Ishikawa (cell line): ENCODE data around the gene PDE2A.

Experiments
- CEBPB ChIP-seq: IDR thresholded peaks from 2 replicates; pipeline ENCODE4 v1.6.1; 2012
- CREB1 ChIP-seq: IDR thresholded peaks from 2 replicates; pipeline ENCODE4 v1.6.1; 2012; ENCODE audit warnings: low read depth
- EGR1 ChIP-seq: IDR thresholded peaks from 2 replicates; pipeline ENCODE4 v1.6.1; 2012
- EP300 ChIP-seq: IDR thresholded peaks from 2 replicates; pipeline ENCODE4 v1.6.1; 2012; ENCODE audit warnings: borderline replicate concordance
- FOXM1 ChIP-seq: IDR thresholded peaks from 2 replicates; pipeline ENCODE4 v1.6.1; 2012; ENCODE audit warnings: low read depth, borderline replicate concordance
- MAX ChIP-seq: IDR thresholded peaks from 2 replicates; pipeline ENCODE4 v1.6.1; 2012
- NFIC ChIP-seq: IDR thresholded peaks from 2 replicates; pipeline ENCODE4 v1.6.1; 2012
- RAD21 ChIP-seq: IDR thresholded peaks from 2 replicates; pipeline ENCODE4 v1.6.1; 2012; ENCODE audit warnings: low read depth
- REST ChIP-seq: IDR thresholded peaks from 2 replicates; pipeline ENCODE4 v1.6.1; 2012; ENCODE audit warnings: low read depth, mild to moderate bottlenecking
- TAF1 ChIP-seq: IDR thresholded peaks from 2 replicates; pipeline ENCODE4 v1.6.1; 2012; ENCODE audit warnings: low read depth, mild to moderate bottlenecking
- TCF12 ChIP-seq: IDR thresholded peaks from 2 replicates; pipeline ENCODE4 v1.6.1; 2012; ENCODE audit warnings: low read depth
- TEAD4 ChIP-seq: IDR thresholded peaks from 2 replicates; pipeline ENCODE4 v1.6.1; 2012
- USF1 ChIP-seq: IDR thresholded peaks from 2 replicates; pipeline ENCODE4 v1.6.1; 2012
- YY1 ChIP-seq: IDR thresholded peaks from 2 replicates; pipeline ENCODE4 v1.6.1; 2012; ENCODE audit warnings: low read depth
- ZBTB7A ChIP-seq: IDR thresholded peaks from 2 replicates; pipeline ENCODE4 v1.6.1; 2012; ENCODE audit warnings: low read depth

Gene PDE2A

GRCh38 chr11:72701466-72701865 is 27.2 kb upstream of the PDE2A start:
- TF ChIP-seq MAX, result no peak
- TF ChIP-seq CREB1, result no peak
- no peak for TF ChIP-seq EGR1
- no peak for TF ChIP-seq REST
- no peak for TF ChIP-seq TAF1
- TF ChIP-seq ZBTB7A, result no peak
- no peak for TF ChIP-seq USF1
- no peak for TF ChIP-seq TEAD4
- TF ChIP-seq RAD21, result no peak
- TF ChIP-seq TCF12, result no peak
- no peak for TF ChIP-seq NFIC
- no peak for TF ChIP-seq FOXM1
- no peak for TF ChIP-seq YY1
- TF ChIP-seq CEBPB, result no peak
- no peak for TF ChIP-seq EP300

- TF ChIP-seq TEAD4, result no peak
- no peak for TF ChIP-seq EGR1
- TF ChIP-seq CEBPB, result no peak
- no peak for TF ChIP-seq ZBTB7A
- TF ChIP-seq FOXM1, result no peak
- no peak for TF ChIP-seq TAF1
- no peak for TF ChIP-seq TCF12
- TF ChIP-seq CREB1, result no peak
- no peak for TF ChIP-seq YY1
- no peak for TF ChIP-seq REST
- TF ChIP-seq EP300, result no peak
- no peak for TF ChIP-seq NFIC
- TF ChIP-seq RAD21, result no peak
- TF ChIP-seq USF1, result no peak
Measured at GRCh38 chr11:72700146-72700545, 25.9 kb upstream of the PDE2A start.

DNA sequence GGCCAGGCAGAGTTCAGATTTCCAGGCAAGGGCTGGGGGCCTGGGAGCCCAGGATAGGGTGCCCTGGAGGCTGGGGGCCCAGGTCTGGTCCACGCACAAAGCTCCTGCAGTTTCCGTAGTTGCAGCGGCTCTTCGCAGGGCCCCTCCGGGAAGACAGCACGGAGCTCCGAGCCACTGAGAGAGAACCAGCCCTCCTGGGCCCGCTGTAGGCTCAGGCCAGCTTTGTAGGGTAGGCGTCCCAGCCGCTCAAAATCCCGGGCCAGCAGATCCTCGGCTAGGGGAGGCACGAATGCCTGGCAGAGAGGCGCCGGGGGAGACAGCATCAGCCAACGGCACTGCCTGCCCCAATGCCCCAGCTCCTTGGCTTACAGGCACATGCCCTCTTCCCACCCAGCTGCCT is 23.6 kb upstream of the PDE2A start:
- TF ChIP-seq FOXM1 (no peak), EGR1 (no peak), ZBTB7A (no peak), RAD21 (no peak)

DNA sequence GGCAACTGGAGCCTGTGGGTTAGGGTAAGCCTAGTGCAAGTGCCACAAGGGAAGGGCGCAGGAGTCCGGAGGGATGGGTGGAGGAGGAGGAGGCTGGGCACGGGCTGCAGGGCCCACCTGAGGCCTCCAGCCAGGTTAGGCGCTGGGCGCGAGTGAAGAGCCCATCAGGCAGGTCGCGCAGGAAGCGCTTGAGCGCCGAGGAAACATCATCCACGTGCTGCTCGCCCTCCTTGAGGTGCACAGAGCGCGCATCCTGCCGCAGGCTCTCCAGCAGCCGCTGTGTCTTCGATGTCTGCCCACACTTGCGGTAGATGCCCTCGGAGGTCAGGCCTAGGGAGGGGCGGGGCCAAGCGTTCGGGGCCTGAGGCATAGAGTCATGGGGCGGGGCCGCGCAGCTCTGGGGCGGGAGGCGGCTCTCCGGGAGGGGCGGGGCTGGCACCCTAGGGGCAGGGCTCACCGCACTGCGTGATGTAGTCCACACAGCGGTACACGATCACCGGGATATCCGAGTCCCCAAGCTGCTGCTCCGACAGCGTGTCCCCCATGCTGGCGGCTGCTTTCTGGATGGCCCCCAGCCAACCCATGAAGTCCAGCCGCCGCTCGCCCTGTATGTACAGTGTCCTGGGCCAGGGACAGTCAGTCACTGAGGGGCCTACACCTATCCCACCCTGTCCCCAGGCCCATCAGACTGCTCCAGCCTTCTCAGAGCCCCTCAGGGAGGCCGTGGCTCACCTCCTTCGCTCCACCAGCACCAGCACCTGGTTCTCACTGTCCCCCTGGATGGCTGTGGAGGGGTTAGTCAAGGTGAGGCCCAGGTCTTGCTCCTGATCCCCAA is 22.9 kb upstream of the PDE2A start:
- TF ChIP-seq EGR1, result no peak
- no peak for TF ChIP-seq CEBPB
- no peak for TF ChIP-seq TEAD4
- no peak for TF ChIP-seq REST
- no peak for TF ChIP-seq ZBTB7A
- TF ChIP-seq MAX, result no peak
- TF ChIP-seq EP300, result no peak
- TF ChIP-seq FOXM1, result no peak
- no peak for TF ChIP-seq TCF12

DNA sequence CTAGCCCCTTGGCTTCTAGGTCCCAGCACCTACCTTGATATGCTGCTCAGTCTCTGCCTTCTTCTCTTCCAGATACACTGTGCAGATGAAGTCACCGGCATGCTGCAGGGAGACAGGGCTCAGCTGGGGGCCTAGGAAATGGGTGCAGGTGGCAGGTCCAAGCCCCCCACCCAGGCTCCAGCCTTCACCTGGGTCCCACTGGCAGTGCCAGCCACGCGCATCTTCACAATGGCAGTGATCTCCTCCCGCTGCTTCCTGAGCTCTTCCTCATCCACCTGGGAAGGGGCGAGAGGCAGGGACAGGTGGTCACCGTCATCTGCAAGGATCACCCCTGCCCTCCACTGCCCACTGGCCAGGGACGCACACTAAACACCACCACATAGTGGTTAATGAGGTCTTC is 21.1 kb upstream of the PDE2A start:
- TF ChIP-seq MAX, result no peak
- no peak for TF ChIP-seq CEBPB
- no peak for TF ChIP-seq NFIC
